ENCODE measurements around the gene P2RX7. TPM values are rescaled to one million over a fixed set of nuclear protein-coding genes. Genes with fewer than 3 reads are reported as not detected.
A peak's percentile ranks its signal among the peaks of the same experiment; 100 is the strongest.

The P2RX7 gene
- total and polyA plus RNA-seq, 9 of the 15 experiments (the other 6 are each of a cell fraction or from before 2014, with no cell fraction given) = 0.04 to 0.65 (median 0.30) TPM

- TF ChIP-seq SETDB1 (IDR thresholded peaks at IDR 0.05; ENCODE audit: low read length) = no peak
- TF ChIP-seq ZNF780A (CRISPR knock-in tag; IDR thresholded peaks at IDR 0.05) = no peak
- TF ChIP-seq ZNF408 (CRISPR knock-in tag; IDR thresholded peaks at IDR 0.05; ENCODE audit: low read depth) = no peak
- TF ChIP-seq CGGBP1 (CRISPR knock-in tag; IDR thresholded peaks at IDR 0.05) = no peak
- 0 out of 2 replicates have a peak, but pooled peaks have one; percentile 27 for TF ChIP-seq HDAC8 (tag; IDR thresholded peaks at IDR 0.05)
- TF ChIP-seq SMAD1 (IDR thresholded peaks at IDR 0.05; ENCODE audit: low read depth, low read length, partially characterized antibody) = no peak
- no peak for TF ChIP-seq SIN3A (IDR thresholded peaks at IDR 0.05; ENCODE audit: borderline replicate concordance in 2 of 2, control insufficient read depth in 1 of 2, low read depth in 2 of 2, low read length in 2 of 2)
- no peak for TF ChIP-seq CCAR2 (IDR thresholded peaks at IDR 0.05; ENCODE audit: low read depth, low read length)
- TF ChIP-seq, protein P1, sequence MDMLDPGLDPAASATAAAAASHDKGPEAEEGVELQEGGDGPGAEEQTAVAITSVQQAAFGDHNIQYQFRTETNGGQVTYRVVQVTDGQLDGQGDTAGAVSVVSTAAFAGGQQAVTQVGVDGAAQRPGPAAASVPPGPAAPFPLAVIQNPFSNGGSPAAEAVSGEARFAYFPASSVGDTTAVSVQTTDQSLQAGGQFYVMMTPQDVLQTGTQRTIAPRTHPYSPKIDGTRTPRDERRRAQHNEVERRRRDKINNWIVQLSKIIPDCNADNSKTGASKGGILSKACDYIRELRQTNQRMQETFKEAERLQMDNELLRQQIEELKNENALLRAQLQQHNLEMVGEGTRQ (CRISPR knock-in tag; IDR thresholded peaks at IDR 0.05) = peak; percentile 99
- no peak for TF ChIP-seq RCOR1 (IDR thresholded peaks at IDR 0.05; ENCODE audit: borderline replicate concordance in 1 of 2, low read depth in 2 of 2, low read length in 2 of 2)
- TF ChIP-seq GTF2E2 (tag; IDR thresholded peaks at IDR 0.05) = no peak
- no peak for TF ChIP-seq CEBPB (tag; IDR thresholded peaks at IDR 0.05)
- TF ChIP-seq GABPB1 (CRISPR knock-in tag; IDR thresholded peaks at IDR 0.05) = no peak
Measured at GRCh38 chr12:121138284-121138683, 5.6 kb downstream of the P2RX7 start (continued).
